Measurements from ENCODE around the gene SDCCAG8.

Gene SDCCAG8

DNA sequence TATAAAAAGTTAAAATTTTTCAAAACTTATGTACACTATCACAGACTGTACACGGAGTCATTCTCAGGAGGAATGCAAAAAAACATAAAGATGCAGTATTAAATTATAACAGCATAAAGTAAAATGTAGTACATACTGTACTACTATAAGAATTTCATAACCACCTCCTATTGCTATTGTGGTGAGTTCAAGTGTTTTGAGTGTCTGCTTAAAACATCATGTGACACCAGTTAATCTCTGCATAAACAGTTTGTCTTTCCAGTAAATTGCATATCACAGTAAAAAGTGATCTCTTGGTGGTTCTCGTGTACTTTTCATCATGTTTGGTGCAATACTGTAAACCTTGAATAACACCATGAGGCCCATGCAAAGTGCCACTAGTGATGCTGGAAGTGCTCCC, 45.2 kb downstream of the SDCCAG8 start:
- Histone ChIP-seq H3K36me3 (ENCODE audit: insufficient read depth, low read length) (no peaks in the 10 kb centered on the region), H2AFZ (ENCODE audit: low read depth, low read length) (no peak overlapping the region), H3K4me3 (ENCODE audit: low read length) (no peak overlapping the region), H3K4me1 (ENCODE audit: insufficient read depth, low read length) (no peaks in the 10 kb centered on the region), H3K9me3 (ENCODE audit: low read length) (peaks cover 9% of the 10 kb centered on the region), H3K27me3 (ENCODE audit: insufficient read depth, low read length) (no peaks in the 10 kb centered on the region)

DNA sequence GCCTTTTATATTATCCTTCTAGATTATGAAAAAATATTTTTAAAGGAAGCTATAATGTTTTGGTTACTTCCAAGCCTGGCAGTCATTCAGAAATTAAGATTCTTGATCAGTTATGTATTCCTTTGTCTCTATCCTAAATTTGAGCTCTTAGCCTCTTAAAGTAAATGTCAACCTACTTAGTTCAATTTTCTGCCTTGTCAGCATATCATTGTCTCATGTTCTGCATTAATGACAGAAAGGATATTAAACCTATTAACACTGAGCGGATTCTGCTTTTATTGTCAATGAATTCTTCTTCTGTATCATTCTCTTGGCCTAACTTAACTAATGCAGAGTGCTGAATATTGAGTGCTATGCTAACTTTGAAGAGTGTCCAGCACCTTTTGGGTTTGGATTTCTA, 56.0 kb downstream of the SDCCAG8 start:
- Histone ChIP-seq H3K4me3 (ENCODE audit: low read length) (no peak overlapping the region), H2AFZ (ENCODE audit: low read depth, low read length) (no peak overlapping the region), H3K4me1 (ENCODE audit: insufficient read depth, low read length) (peaks cover 19% of the 10 kb centered on the region), H3K9me3 (ENCODE audit: low read length) (peaks cover 3% of the 10 kb centered on the region), H3K27me3 (ENCODE audit: insufficient read depth, low read length) (no peaks in the 10 kb centered on the region), H3K36me3 (ENCODE audit: insufficient read depth, low read length) (peaks cover 7% of the 10 kb centered on the region)

DNA sequence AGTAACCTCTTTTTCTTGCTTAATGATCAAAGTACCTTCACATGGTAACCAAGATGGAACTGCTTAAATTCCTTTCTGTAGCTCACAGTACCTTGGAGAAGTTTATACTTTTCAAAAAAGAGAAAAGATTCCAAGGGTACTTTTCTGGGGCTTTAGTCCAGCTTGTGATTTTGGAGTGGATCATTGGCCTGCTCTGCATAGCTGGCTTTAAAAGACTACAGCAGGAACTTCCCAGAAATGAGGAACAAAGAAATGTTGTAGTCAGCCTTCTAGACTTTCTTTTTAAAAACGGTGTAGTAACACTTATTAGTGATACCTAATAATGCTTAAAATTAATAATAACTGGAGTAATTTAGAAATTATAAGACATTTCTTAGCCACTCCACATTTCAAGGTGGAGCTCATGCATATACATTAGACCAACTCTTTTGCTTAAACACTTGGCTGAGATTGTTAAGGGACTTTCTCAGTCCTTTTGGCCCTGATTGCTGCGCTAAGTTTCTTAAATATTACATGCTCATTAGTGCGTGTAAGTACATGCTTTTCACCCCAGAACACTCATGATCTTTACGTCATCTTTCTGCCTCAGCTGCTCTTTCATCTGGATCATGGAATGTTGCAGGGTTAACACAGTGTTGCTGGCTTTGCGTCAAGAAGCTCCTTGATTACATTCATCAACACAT, 57.3 kb downstream of the SDCCAG8 start:
- H3K4me1 ChIP-seq (ENCODE audit: insufficient read depth, low read length) = peaks cover 21% of the 10 kb centered on the region
- H3K4me3 ChIP-seq (ENCODE audit: low read length) = no peak overlapping the region
- H2AFZ ChIP-seq (ENCODE audit: low read depth, low read length) = no peak overlapping the region

DNA sequence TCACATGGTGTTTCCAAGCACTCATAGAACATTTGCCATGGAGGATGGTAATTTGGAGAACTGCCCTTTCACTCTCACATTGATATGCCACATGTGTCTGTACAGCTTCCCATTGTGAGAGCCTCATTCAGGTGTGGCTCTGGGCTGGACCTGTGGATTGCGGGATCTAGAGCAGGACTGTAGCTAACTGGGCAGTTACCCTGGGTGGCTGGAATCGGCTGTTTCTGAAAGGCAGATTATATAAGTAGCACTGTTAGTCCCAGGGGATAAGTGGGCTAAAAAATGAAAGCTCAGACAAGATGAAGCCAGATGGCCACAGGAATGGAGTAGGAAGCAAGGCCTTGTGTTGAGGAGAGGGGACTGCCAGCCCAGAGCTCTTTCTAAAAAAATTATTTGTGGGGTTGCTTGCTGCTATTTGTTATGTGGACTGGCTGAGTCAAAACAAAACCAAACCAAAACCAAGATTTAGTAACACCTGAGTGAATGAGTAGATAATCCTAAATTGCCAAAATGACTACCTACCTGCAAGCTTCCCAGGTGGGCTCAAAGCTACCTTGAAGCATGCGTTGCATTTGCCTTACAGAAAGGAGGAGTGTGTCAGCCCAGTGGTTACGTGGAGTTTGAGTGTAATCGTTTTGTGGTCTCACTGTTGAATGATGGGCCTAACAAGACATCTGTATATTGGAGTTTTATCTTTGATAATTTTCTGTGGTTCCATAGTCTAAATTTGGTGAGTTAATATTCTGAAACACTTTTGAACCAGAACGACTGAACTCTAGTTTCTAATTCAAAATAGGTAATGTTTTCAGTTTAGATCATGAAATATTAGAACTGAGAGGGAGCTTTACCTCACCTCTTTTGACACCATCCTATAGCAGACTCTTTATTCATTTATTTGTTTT, 58.0 kb downstream of the SDCCAG8 start:
- H3K27me3 ChIP-seq (ENCODE audit: insufficient read depth, low read length) = no peaks in the 10 kb centered on the region

More for the DNA sequence above, 57.3 kb downstream of the SDCCAG8 start:
- Histone ChIP-seq H3K9me3 (ENCODE audit: low read length) (peaks cover 3% of the 10 kb centered on the region), H3K27me3 (ENCODE audit: insufficient read depth, low read length) (no peaks in the 10 kb centered on the region), H3K36me3 (ENCODE audit: insufficient read depth, low read length) (peaks cover 13% of the 10 kb centered on the region)

DNA sequence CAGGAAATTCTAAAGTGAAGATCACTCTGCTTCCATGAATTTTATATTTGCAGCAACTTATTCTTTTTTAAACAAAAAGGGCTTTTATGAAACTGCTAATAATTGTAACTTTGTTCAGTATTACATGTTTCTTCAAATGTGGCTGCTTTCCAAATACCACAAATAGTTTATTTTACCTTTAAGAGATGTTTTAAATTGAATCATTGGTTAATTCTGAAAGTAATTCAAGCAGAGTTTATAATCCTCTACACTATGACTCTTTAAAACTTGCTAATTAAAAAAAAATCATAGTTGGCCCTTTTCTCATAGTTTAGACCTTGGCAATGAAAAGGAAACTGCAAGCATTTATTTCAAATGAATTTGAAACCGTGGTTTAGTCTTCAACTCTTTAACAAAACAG, 59.6 kb downstream of the SDCCAG8 start:
- H3K36me3 ChIP-seq (ENCODE audit: insufficient read depth, low read length) = peaks cover 9% of the 10 kb centered on the region
- no peak overlapping the region for H3K4me3 ChIP-seq (ENCODE audit: low read length)
- peak overlapping the region; percentile 48 for H2AFZ ChIP-seq (ENCODE audit: low read depth, low read length)
- peaks cover 21% of the 10 kb centered on the region for H3K4me1 ChIP-seq (ENCODE audit: insufficient read depth, low read length)
- no peaks in the 10 kb centered on the region for H3K27me3 ChIP-seq (ENCODE audit: insufficient read depth, low read length)
- no peaks in the 10 kb centered on the region for H3K9me3 ChIP-seq (ENCODE audit: low read length)

More for the DNA sequence above, 58.0 kb downstream of the SDCCAG8 start:
- no peak overlapping the region for H3K4me3 ChIP-seq (ENCODE audit: low read length)
- H2AFZ ChIP-seq (ENCODE audit: low read depth, low read length) = no peak overlapping the region
- peaks cover 15% of the 10 kb centered on the region for H3K36me3 ChIP-seq (ENCODE audit: insufficient read depth, low read length)
- peaks cover 2% of the 10 kb centered on the region for H3K9me3 ChIP-seq (ENCODE audit: low read length)
- peaks cover 21% of the 10 kb centered on the region for H3K4me1 ChIP-seq (ENCODE audit: insufficient read depth, low read length)

GRCh38 chr1:243315893-243316292, 60.1 kb downstream of the SDCCAG8 start:
- Histone ChIP-seq H3K27me3 (ENCODE audit: insufficient read depth, low read length) (no peaks in the 10 kb centered on the region), H2AFZ (ENCODE audit: low read depth, low read length) (peak overlapping the region; percentile 48), H3K36me3 (ENCODE audit: insufficient read depth, low read length) (peaks cover 9% of the 10 kb centered on the region), H3K9me3 (ENCODE audit: low read length) (no peaks in the 10 kb centered on the region), H3K4me1 (ENCODE audit: insufficient read depth, low read length) (peaks cover 21% of the 10 kb centered on the region), H3K4me3 (ENCODE audit: low read length) (peak overlapping the region; percentile 37)

DNA sequence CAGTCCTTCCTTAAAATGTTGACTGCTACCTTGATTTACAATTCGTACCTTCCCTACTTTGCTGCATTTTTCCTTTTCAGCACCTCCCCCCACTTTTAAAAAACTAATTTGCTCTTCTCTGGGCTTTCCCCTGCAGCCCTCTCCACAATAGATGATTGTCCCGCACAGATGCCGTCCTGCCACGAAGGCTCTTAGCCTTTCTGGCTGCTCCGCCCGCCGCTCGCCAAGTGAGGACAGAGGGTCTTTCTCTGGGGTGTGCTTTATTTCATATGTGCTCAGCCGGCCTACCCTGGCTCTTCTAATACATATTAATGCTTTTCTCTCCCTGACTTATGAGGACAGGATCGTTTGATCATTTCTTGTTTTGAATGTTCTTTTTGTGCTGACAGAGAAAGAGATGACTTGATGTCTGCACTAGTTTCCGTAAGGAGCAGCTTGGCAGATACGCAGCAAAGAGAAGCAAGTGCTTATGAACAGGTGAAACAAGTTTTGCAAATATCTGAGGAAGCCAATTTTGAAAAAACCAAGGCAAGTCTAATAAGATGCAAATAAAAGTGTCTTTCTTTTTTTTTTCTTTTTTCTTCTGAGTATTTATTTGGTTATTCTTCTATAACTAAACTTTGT, 60.6 kb downstream of the SDCCAG8 start:
- Histone ChIP-seq H3K36me3 (ENCODE audit: insufficient read depth, low read length) (peaks cover 9% of the 10 kb centered on the region), H3K4me3 (ENCODE audit: low read length) (peak overlapping the region; percentile 37), H3K27me3 (ENCODE audit: insufficient read depth, low read length) (no peaks in the 10 kb centered on the region), H3K4me1 (ENCODE audit: insufficient read depth, low read length) (peaks cover 21% of the 10 kb centered on the region), H3K9me3 (ENCODE audit: low read length) (no peaks in the 10 kb centered on the region), H2AFZ (ENCODE audit: low read depth, low read length) (peak overlapping the region; percentile 48)

GRCh38 chr1:243320224-243320623, 64.4 kb downstream of the SDCCAG8 start:
- peaks cover 17% of the 10 kb centered on the region for H3K4me1 ChIP-seq (ENCODE audit: insufficient read depth, low read length)
- no peak overlapping the region for H3K4me3 ChIP-seq (ENCODE audit: low read length)

GRCh38 chr1:243322326-243322725, 66.5 kb downstream of the SDCCAG8 start:
- Histone ChIP-seq H2AFZ (ENCODE audit: low read depth, low read length) (no peak overlapping the region), H3K9me3 (ENCODE audit: low read length) (no peaks in the 10 kb centered on the region), H3K4me1 (ENCODE audit: insufficient read depth, low read length) (no peaks in the 10 kb centered on the region), H3K36me3 (ENCODE audit: insufficient read depth, low read length) (peaks cover 14% of the 10 kb centered on the region), H3K27me3 (ENCODE audit: insufficient read depth, low read length) (no peaks in the 10 kb centered on the region), H3K4me3 (ENCODE audit: low read length) (no peak overlapping the region)

More at GRCh38 chr1:243320224-243320623, 64.4 kb downstream of the SDCCAG8 start:
- no peak overlapping the region for H2AFZ ChIP-seq (ENCODE audit: low read depth, low read length)
- H3K9me3 ChIP-seq (ENCODE audit: low read length) = no peaks in the 10 kb centered on the region
- H3K36me3 ChIP-seq (ENCODE audit: insufficient read depth, low read length) = peaks cover 14% of the 10 kb centered on the region
- H3K27me3 ChIP-seq (ENCODE audit: insufficient read depth, low read length) = no peaks in the 10 kb centered on the region

- no peaks in the 10 kb centered on the region for H3K27me3 ChIP-seq (ENCODE audit: insufficient read depth, low read length)
- no peaks in the 10 kb centered on the region for H3K9me3 ChIP-seq (ENCODE audit: low read length)
- H3K4me3 ChIP-seq (ENCODE audit: low read length) = no peak overlapping the region
Measured at GRCh38 chr1:243323491-243323890, 67.7 kb downstream of the SDCCAG8 start.

GRCh38 chr1:243325305-243325890, 69.6 kb downstream of the SDCCAG8 start:
- H3K4me1 ChIP-seq (ENCODE audit: insufficient read depth, low read length) = no peaks in the 10 kb centered on the region

More at GRCh38 chr1:243323491-243323890, 67.7 kb downstream of the SDCCAG8 start:
- Histone ChIP-seq H3K4me1 (ENCODE audit: insufficient read depth, low read length) (no peaks in the 10 kb centered on the region), H2AFZ (ENCODE audit: low read depth, low read length) (no peak overlapping the region), H3K36me3 (ENCODE audit: insufficient read depth, low read length) (peaks cover 8% of the 10 kb centered on the region)

GRCh38 chr1:243332440-243332839, 76.6 kb downstream of the SDCCAG8 start:
- Histone ChIP-seq H3K4me1 (ENCODE audit: insufficient read depth, low read length) (no peaks in the 10 kb centered on the region), H3K4me3 (ENCODE audit: low read length) (no peak overlapping the region), H3K9me3 (ENCODE audit: low read length) (peaks cover 5% of the 10 kb centered on the region), H3K27me3 (ENCODE audit: insufficient read depth, low read length) (no peaks in the 10 kb centered on the region), H2AFZ (ENCODE audit: low read depth, low read length) (no peak overlapping the region), H3K36me3 (ENCODE audit: insufficient read depth, low read length) (peaks cover 10% of the 10 kb centered on the region)

More at GRCh38 chr1:243325305-243325890, 69.6 kb downstream of the SDCCAG8 start:
- no peaks in the 10 kb centered on the region for H3K27me3 ChIP-seq (ENCODE audit: insufficient read depth, low read length)
- H3K9me3 ChIP-seq (ENCODE audit: low read length) = no peaks in the 10 kb centered on the region
- H3K36me3 ChIP-seq (ENCODE audit: insufficient read depth, low read length) = peaks cover 5% of the 10 kb centered on the region
- H2AFZ ChIP-seq (ENCODE audit: low read depth, low read length) = no peak overlapping the region
- no peak overlapping the region for H3K4me3 ChIP-seq (ENCODE audit: low read length)

All from neuron (in vitro differentiated cells).